ENCODE data around the gene PKN1. TPM values are rescaled to one million over a fixed set of nuclear protein-coding genes. Genes with fewer than 3 reads are reported as not detected.
"Not testable (repeated sequence)": the region's sequence is repeated elsewhere in the genome, so short reads cannot be mapped to it uniquely, and the experiment has no call there.

The PKN1 gene
- total and polyA plus RNA-seq, 2 experiments from 2014 or later: 47.2 to 128 TPM

GRCh38 chr19:14401468-14402195, 31.5 kb upstream of the PKN1 start:
- in situ Hi-C loops (cut with MboI): no loop called here
- 0 out of 2 replicates have a peak, but pooled peaks cover 3% of the 10 kb centered on the region for H3K36me3 ChIP-seq (ENCODE audit: low read depth)

GRCh38 chr19:14402332-14403144, 30.6 kb upstream of the PKN1 start:
- H3K79me2 ChIP-seq (ENCODE audit: insufficient read depth): no peaks in the 10 kb centered on the region
- no peak for TF ChIP-seq EZH2phosphoT487 (IDR thresholded peaks at IDR 0.05; ENCODE audit: insufficient read depth, low read depth)
- TF ChIP-seq EZH2 (IDR thresholded peaks at IDR 0.05; ENCODE audit: insufficient read depth, poor library complexity, severe bottlenecking): no peak
- peaks cover 34% of the 10 kb centered on the region for H3F3A ChIP-seq (ENCODE audit: insufficient read depth)
- H4K20me1 ChIP-seq (ENCODE audit: insufficient read depth): no peaks in the 10 kb centered on the region
- peak overlapping the region; percentile 79 for H3K27ac ChIP-seq
- no peaks in the 10 kb centered on the region for H3K9me3 ChIP-seq (ENCODE audit: low read depth)
- no peak overlapping the region for H3K4me2 ChIP-seq (ENCODE audit: unreplicated experiment)
- peaks cover 9% of the 10 kb centered on the region; the same call in 1 of the 2 replicates for H3K36me3 ChIP-seq (ENCODE audit: low read depth)
- no peaks in the 10 kb centered on the region for H3K27me3 ChIP-seq (replicated peaks; ENCODE audit: insufficient read depth)
- in situ Hi-C loops (cut with MboI): no loop called here
- H2AFZ ChIP-seq: peak overlapping the region; percentile 58
- H3K9ac ChIP-seq: peak overlapping the region; percentile 59
- H3K4me1 ChIP-seq (ENCODE audit: insufficient read depth): no peaks in the 10 kb centered on the region
- H3K9me2 ChIP-seq (ENCODE audit: insufficient read depth): no peaks in the 10 kb centered on the region
- DNase-seq: peak; percentile 97
- 30 to 34% methylated on average over 26 of the region's 26 CpGs for WGBS, 2 experiments (ENCODE audit: low coverage in 1 of 2, low lambda C conversion rate in 2 of 2, missing lambda C conversion rate in 2 of 2)
- no peak overlapping the region for H3K4me3 ChIP-seq

More at GRCh38 chr19:14401468-14402195, 31.5 kb upstream of the PKN1 start:
- TF ChIP-seq EZH2phosphoT487 (IDR thresholded peaks at IDR 0.05; ENCODE audit: insufficient read depth, low read depth): no peak
- TF ChIP-seq EZH2 (IDR thresholded peaks at IDR 0.05; ENCODE audit: insufficient read depth, poor library complexity, severe bottlenecking): no peak
- no peak overlapping the region for H3K4me2 ChIP-seq (ENCODE audit: unreplicated experiment)
- no peaks in the 10 kb centered on the region for H3K79me2 ChIP-seq (ENCODE audit: insufficient read depth)
- H3K4me1 ChIP-seq (ENCODE audit: insufficient read depth): no peaks in the 10 kb centered on the region
- H3K9me3 ChIP-seq (ENCODE audit: low read depth): no peaks in the 10 kb centered on the region
- WGBS, 2 experiments (ENCODE audit: low coverage in 1 of 2, low lambda C conversion rate in 2 of 2, missing lambda C conversion rate in 2 of 2): 92 to 94% methylated on average over 18 of the region's 18 CpGs
- peak overlapping the region; percentile 58; the same call in 1 of the 2 replicates for H2AFZ ChIP-seq
- no peak for DNase-seq
- H3K9ac ChIP-seq: peak overlapping the region; percentile 44; the same call in 1 of the 2 replicates
- no peak overlapping the region for H3K4me3 ChIP-seq
- H3K9me2 ChIP-seq (ENCODE audit: insufficient read depth): no peaks in the 10 kb centered on the region
- peaks cover 26% of the 10 kb centered on the region for H3F3A ChIP-seq (ENCODE audit: insufficient read depth)
- no peaks in the 10 kb centered on the region for H4K20me1 ChIP-seq (ENCODE audit: insufficient read depth)
- H3K27me3 ChIP-seq (replicated peaks; ENCODE audit: insufficient read depth): no peaks in the 10 kb centered on the region
- H3K27ac ChIP-seq: peak overlapping the region; percentile 79

- 86 to 88% methylated on average over 15 of the region's 15 CpGs for WGBS, 2 experiments (ENCODE audit: low coverage in 1 of 2, low lambda C conversion rate in 2 of 2, missing lambda C conversion rate in 2 of 2)
- DNase-seq; H3K9me3 ChIP-seq (ENCODE audit: low read depth); H3K9ac ChIP-seq; H3K4me3 ChIP-seq; H3K4me1 ChIP-seq (ENCODE audit: insufficient read depth); H4K20me1 ChIP-seq (ENCODE audit: insufficient read depth); H3K4me2 ChIP-seq (ENCODE audit: unreplicated experiment); in situ Hi-C loops (cut with MboI); H2AFZ ChIP-seq; H3K79me2 ChIP-seq (ENCODE audit: insufficient read depth); H3K27me3 ChIP-seq (replicated peaks; ENCODE audit: insufficient read depth); H3K9me2 ChIP-seq (ENCODE audit: insufficient read depth): not testable (repeated sequence)
- H3K36me3 ChIP-seq (ENCODE audit: low read depth): peaks cover 16% of the 10 kb centered on the region; the same call in 1 of the 2 replicates
- H3K27ac ChIP-seq: 0 out of 2 replicates have a peak overlapping the region, but pooled peaks have one; percentile 79
- peaks cover 42% of the 10 kb centered on the region for H3F3A ChIP-seq (ENCODE audit: insufficient read depth)
Measured at GRCh38 chr19:14403145-14403930, 29.8 kb upstream of the PKN1 start.

- Histone ChIP-seq H3K9me2 (ENCODE audit: insufficient read depth) (no peaks in the 10 kb centered on the region), H3K4me3 (no peak overlapping the region), H3K9ac (no peak overlapping the region), H3K27ac (no peak overlapping the region), H3K36me3 (ENCODE audit: low read depth) (peaks cover 24% of the 10 kb centered on the region; the same call in 1 of the 2 replicates), H3K4me1 (ENCODE audit: insufficient read depth) (no peaks in the 10 kb centered on the region), H3K27me3 (replicated peaks; ENCODE audit: insufficient read depth) (no peaks in the 10 kb centered on the region), H3F3A (ENCODE audit: insufficient read depth) (peaks cover 52% of the 10 kb centered on the region), H3K9me3 (ENCODE audit: low read depth) (no peaks in the 10 kb centered on the region), H3K4me2 (ENCODE audit: unreplicated experiment) (no peak overlapping the region), H4K20me1 (ENCODE audit: insufficient read depth) (no peaks in the 10 kb centered on the region), H3K79me2 (ENCODE audit: insufficient read depth) (no peaks in the 10 kb centered on the region), H2AFZ (no peak overlapping the region)
- in situ Hi-C loops (cut with MboI): no loop called here
- WGBS, 2 experiments (ENCODE audit: low coverage in 1 of 2, low lambda C conversion rate in 2 of 2, missing lambda C conversion rate in 2 of 2): 89 to 91% methylated on average over 9 of the region's 9 CpGs
- no peak for TF ChIP-seq EZH2 (IDR thresholded peaks at IDR 0.05; ENCODE audit: insufficient read depth, poor library complexity, severe bottlenecking)
- no peak for TF ChIP-seq EZH2phosphoT487 (IDR thresholded peaks at IDR 0.05; ENCODE audit: insufficient read depth, low read depth)
- no peak for DNase-seq
Measured at GRCh38 chr19:14404312-14404711, 28.8 kb upstream of the PKN1 start.

Data from GM23248 (cell line).